GM23248 (cell line): Measurements from ENCODE around the gene WNK2. TPM values are rescaled to one million over a fixed set of nuclear protein-coding genes. Genes with fewer than 3 reads are reported as not detected.

ENCODE experiments used
- DNase-seq: peaks from one replicate; pipeline ENCODE4 v3.0.0-alpha.2; 2015
- H2AFZ ChIP-seq: fragments of 200-600 bp; sonication (generic); 2 replicates; pipeline ENCODE4 v1.6.1; 2016; ENCODE audit warnings: antibody characterized with exemption
- H3F3A ChIP-seq: fragments of 200-600 bp; sonication (generic); 2 replicates; pipeline ENCODE4 v1.6.1; 2016; ENCODE audit warnings: mild to moderate bottlenecking, antibody characterized with exemption, mixed run types; ENCODE audit not compliant: insufficient read depth
- H3K27ac ChIP-seq: fragments of 200-600 bp; sonication (generic); 2 replicates; pipeline ENCODE4 v1.5.1; 2016; ENCODE audit warnings: mild to moderate bottlenecking
- H3K27me3 ChIP-seq: fragments of 200-600 bp; sonication (generic); replicated peaks from 2 replicates; pipeline ENCODE4 v1.6.1; 2016; ENCODE audit warnings: mild to moderate bottlenecking; ENCODE audit not compliant: insufficient read depth
- H3K36me3 ChIP-seq: fragments of 200-600 bp; sonication (generic); 2 replicates; pipeline ENCODE4 v1.6.1; 2016; ENCODE audit warnings: low read depth, mild to moderate bottlenecking
- H3K4me1 ChIP-seq: fragments of 200-600 bp; sonication (generic); 2 replicates; pipeline ENCODE4 v1.6.1; 2016; ENCODE audit warnings: mild to moderate bottlenecking; ENCODE audit not compliant: insufficient read depth
- H3K4me2 ChIP-seq: fragments of 200-600 bp; sonication (generic); one replicate; pipeline ENCODE4 v1.6.1; 2016; ENCODE audit warnings: mild to moderate bottlenecking; ENCODE audit not compliant: unreplicated experiment
- H3K4me3 ChIP-seq: fragments of 200-600 bp; sonication (generic); 2 replicates; pipeline ENCODE4 v1.5.1; 2016; ENCODE audit warnings: mild to moderate bottlenecking
- H3K79me2 ChIP-seq: fragments of 200-600 bp; sonication (generic); 2 replicates; pipeline ENCODE4 v1.6.1; 2016; ENCODE audit warnings: mild to moderate bottlenecking; ENCODE audit not compliant: insufficient read depth
- H3K9ac ChIP-seq: fragments of 200-600 bp; sonication (generic); 2 replicates; pipeline ENCODE4 v1.6.1; 2016; ENCODE audit warnings: mild to moderate bottlenecking
- H3K9me2 ChIP-seq: fragments of 200-600 bp; sonication (generic); 2 replicates; pipeline ENCODE4 v1.6.1; 2016; ENCODE audit warnings: mixed run types, mild to moderate bottlenecking, moderate library complexity; ENCODE audit not compliant: insufficient read depth
- H3K9me3 ChIP-seq: fragments of 200-600 bp; sonication (generic); one replicate; pipeline ENCODE4 v1.6.1; 2017; ENCODE audit warnings: low read depth
- H4K20me1 ChIP-seq: fragments of 200-600 bp; sonication (generic); 2 replicates; pipeline ENCODE4 v1.6.0; 2016; ENCODE audit not compliant: insufficient read depth
- EZH2 ChIP-seq: fragments of 200-600 bp; sonication (generic); IDR thresholded peaks from 2 replicates; pipeline ENCODE4 v1.6.1; 2018; ENCODE audit warnings: antibody characterized with exemption, mild to moderate bottlenecking; ENCODE audit not compliant: insufficient read depth, poor library complexity, severe bottlenecking
- EZH2phosphoT487 ChIP-seq: fragments of 200-600 bp; sonication (generic); IDR thresholded peaks from 2 replicates; pipeline ENCODE4 v1.6.1; 2018; ENCODE audit warnings: antibody characterized with exemption, moderate library complexity, mild to moderate bottlenecking, low read depth; ENCODE audit not compliant: insufficient read depth
- WGBS, 2 experiments: methylation state at CpG; one replicate each; pipeline ENCODE4 v1.1.6; 2015 to 2017; ENCODE audit warnings: low lambda C conversion rate in 2 of 2, low coverage in 1 of 2; ENCODE audit errors: missing lambda C conversion rate in 2 of 2; 5-methylcytosine and 5-hydroxymethylcytosine counted together
- in situ Hi-C: fragments of 300-500 bp; cut with MboI; formaldehyde crosslinking; loops from 2 replicates; pipeline ENCODE4 v1.15.0; 2020
- polyA plus RNA-seq: library from polyadenylated mRNA; unstranded; fragments of >200 nt; fragmentation: Nextera tagmentation; extraction: Ambion mirVana; gene quantifications from 2 replicates; pipeline ENCODE4 v1.2.1, GENCODE V29; 2016
- total RNA-seq: library from RNA; depleted of rRNA; stranded (reverse); fragments of >200 nt; shearing (Covaris generic); gene quantifications from 2 replicates; pipeline ENCODE4 v1.2.3, GENCODE V29; 2014

The WNK2 gene
- total and polyA plus RNA-seq, 2 experiments from 2014 or later = not detected

DNA sequence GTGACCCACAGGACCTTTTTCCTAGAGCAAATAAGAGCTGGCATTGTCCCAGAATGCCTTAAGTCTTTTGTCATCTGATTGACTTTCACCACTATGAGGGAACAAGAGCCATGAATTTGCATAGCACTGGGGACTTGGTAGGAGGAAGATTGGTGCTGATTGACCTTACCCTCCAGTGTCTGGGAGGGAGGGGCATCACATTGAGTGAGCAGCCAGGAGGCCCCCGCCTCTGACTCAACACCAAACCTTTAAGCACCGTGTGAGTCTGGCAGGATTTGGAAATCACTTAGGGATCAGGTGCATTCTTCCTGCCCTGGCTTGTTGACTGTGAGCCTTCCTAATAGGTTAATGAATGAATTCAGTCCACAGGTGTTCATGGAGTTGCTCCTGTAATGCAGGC lies 40.7 kb downstream of the WNK2 start:
- Histone ChIP-seq H3K27me3 (0 out of 2 replicates have a peak, but pooled peaks cover 3% of the 10 kb centered on the region), H3K4me2 (no peak overlapping the region), H3K27ac (no peak overlapping the region), H3K36me3 (no peaks in the 10 kb centered on the region), H3K9ac (no peak overlapping the region), H3K9me2 (no peaks in the 10 kb centered on the region), H2AFZ (no peak overlapping the region), H3K4me3 (no peak overlapping the region), H3K9me3 (no peaks in the 10 kb centered on the region), H3F3A (no peaks in the 10 kb centered on the region), H3K4me1 (peaks cover 6% of the 10 kb centered on the region; the same call in 1 of the 2 replicates), H4K20me1 (no peaks in the 10 kb centered on the region), H3K79me2 (no peaks in the 10 kb centered on the region)
- in situ Hi-C loops = no loop called here
- TF ChIP-seq EZH2 (no peak), EZH2phosphoT487 (no peak)
- DNase-seq = no peak
- WGBS, 2 experiments = 36 to 43% methylated on average over 2 of the region's 2 CpGs

DNA sequence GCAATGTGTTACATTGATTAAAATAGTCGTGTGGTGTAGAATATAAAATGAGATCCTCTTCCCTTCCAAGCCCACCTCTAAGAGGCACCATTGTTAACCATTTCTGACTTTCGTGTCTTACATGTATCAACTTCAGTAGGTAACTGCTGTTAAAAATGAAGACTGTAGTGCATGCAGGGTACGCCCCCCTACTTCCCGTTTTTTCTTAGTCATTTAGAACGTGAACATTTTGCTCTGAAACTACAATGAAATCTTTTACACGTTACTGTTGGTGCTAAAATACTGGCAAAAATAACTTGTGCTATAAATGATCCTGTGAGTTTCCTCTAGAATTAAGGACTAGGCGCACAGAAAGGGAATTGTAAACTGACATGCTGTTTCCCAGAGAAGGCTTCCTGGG lies 41.5 kb downstream of the WNK2 start:
- H4K20me1 ChIP-seq = no peaks in the 10 kb centered on the region
- TF ChIP-seq EZH2phosphoT487 = no peak
- no peak for TF ChIP-seq EZH2
- H3K9ac ChIP-seq = no peak overlapping the region
- no peaks in the 10 kb centered on the region for H3F3A ChIP-seq
- no peaks in the 10 kb centered on the region for H3K36me3 ChIP-seq
- no peak overlapping the region for H2AFZ ChIP-seq
- 48 to 54% methylated on average over 7 of the region's 7 CpGs for WGBS, 2 experiments
- H3K27ac ChIP-seq = no peak overlapping the region
- DNase-seq = no peak
- no peak overlapping the region for H3K4me2 ChIP-seq
- 0 out of 2 replicates have a peak, but pooled peaks cover 3% of the 10 kb centered on the region for H3K27me3 ChIP-seq
- H3K4me3 ChIP-seq = no peak overlapping the region
- in situ Hi-C loops = no loop called here
- peaks cover 6% of the 10 kb centered on the region; the same call in 1 of the 2 replicates for H3K4me1 ChIP-seq
- H3K9me2 ChIP-seq = no peaks in the 10 kb centered on the region
- H3K9me3 ChIP-seq = no peaks in the 10 kb centered on the region
- no peaks in the 10 kb centered on the region for H3K79me2 ChIP-seq

DNA sequence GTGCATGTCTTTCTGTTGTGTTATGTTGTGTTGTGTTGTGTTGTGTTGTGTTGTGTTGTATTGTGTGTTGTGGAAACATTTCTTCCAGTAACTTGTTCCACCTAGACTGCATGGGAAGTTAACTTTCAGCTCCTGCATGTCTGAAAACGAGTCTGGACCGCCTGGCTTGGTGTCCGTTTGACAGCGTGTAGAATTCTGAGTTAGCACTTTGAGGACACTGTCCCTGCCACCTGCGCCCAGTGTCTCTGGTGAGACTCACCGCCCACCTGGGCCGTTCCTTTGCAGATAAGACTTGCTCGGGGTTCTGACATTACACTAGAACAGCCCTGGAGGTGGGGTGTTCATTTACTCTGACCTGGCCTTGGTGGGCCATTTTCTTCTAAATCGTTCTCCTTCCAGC lies 42.0 kb downstream of the WNK2 start:
- H3F3A ChIP-seq = no peaks in the 10 kb centered on the region
- peaks cover 6% of the 10 kb centered on the region; the same call in 1 of the 2 replicates for H3K4me1 ChIP-seq
- H3K79me2 ChIP-seq = no peaks in the 10 kb centered on the region
- WGBS, 2 experiments = 72 to 77% methylated on average over 9 of the region's 9 CpGs
- H3K9me2 ChIP-seq = no peaks in the 10 kb centered on the region
- H3K9ac ChIP-seq = no peak overlapping the region
- no peak overlapping the region for H2AFZ ChIP-seq
- H4K20me1 ChIP-seq = no peaks in the 10 kb centered on the region
- no peak for DNase-seq
- no peak overlapping the region for H3K4me3 ChIP-seq
- H3K27me3 ChIP-seq = 0 out of 2 replicates have a peak, but pooled peaks cover 3% of the 10 kb centered on the region
- H3K27ac ChIP-seq = no peak overlapping the region
- TF ChIP-seq EZH2 (no peak), EZH2phosphoT487 (no peak)
- in situ Hi-C loops = no loop called here
- no peaks in the 10 kb centered on the region for H3K36me3 ChIP-seq
- H3K9me3 ChIP-seq = no peaks in the 10 kb centered on the region
- no peak overlapping the region for H3K4me2 ChIP-seq

DNA sequence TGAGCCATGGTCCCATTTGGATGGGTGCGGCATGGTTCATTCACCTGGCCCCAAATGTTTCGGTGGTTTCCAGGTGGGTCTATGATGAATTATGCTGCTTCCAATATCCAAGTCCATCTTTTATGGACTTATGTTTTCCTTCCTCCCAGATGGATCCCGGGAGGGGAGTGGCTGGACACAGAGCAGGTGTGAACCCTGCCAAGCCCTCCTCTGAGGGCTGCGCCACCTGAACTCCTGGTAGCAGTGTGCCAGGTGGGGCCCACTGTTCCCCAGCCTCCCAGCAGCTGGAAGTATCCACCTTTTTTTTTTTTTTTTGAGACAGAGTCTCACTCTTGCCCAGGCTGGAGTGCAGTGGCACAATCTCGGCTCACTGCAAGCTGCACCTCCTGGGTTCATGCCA lies 42.9 kb downstream of the WNK2 start:
- no peaks in the 10 kb centered on the region for H3F3A ChIP-seq
- H3K4me2 ChIP-seq = no peak overlapping the region
- H3K79me2 ChIP-seq = no peaks in the 10 kb centered on the region
- no peak overlapping the region for H3K4me3 ChIP-seq
- no peaks in the 10 kb centered on the region for H4K20me1 ChIP-seq
- no peak overlapping the region for H3K27ac ChIP-seq
- WGBS, 2 experiments = 76 to 82% methylated on average over 5 of the region's 5 CpGs
- DNase-seq = no peak
- no peaks in the 10 kb centered on the region for H3K9me3 ChIP-seq
- 0 out of 2 replicates have a peak, but pooled peaks cover 3% of the 10 kb centered on the region for H3K27me3 ChIP-seq
- no peak overlapping the region for H3K9ac ChIP-seq
- no peaks in the 10 kb centered on the region for H3K9me2 ChIP-seq
- in situ Hi-C loops = no loop called here
- no peaks in the 10 kb centered on the region for H3K36me3 ChIP-seq
- H2AFZ ChIP-seq = no peak overlapping the region
- peaks cover 6% of the 10 kb centered on the region; the same call in 1 of the 2 replicates for H3K4me1 ChIP-seq
- TF ChIP-seq EZH2phosphoT487 (no peak), EZH2 (no peak)

DNA sequence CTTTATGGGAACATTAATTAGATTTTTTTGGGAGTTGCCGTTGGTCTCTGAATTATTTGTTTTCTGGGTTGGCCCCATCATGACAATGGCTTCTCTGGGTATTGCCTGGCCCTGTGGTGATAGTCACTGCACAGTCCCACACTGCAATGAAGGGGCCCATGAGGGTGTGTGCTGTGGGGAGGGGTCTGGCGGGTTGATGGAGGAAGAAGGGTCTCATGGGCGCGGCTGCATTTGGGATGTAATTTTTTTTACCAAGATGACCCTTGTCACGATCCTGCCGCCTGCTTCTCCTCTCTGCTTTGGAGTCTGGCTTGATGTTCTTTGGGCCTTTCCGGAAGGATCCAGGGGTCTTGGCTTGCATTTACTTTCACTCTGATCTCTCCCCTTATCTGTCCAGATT lies 44.1 kb downstream of the WNK2 start:
- H3K9me2 ChIP-seq = no peaks in the 10 kb centered on the region
- H3K36me3 ChIP-seq = no peaks in the 10 kb centered on the region
- in situ Hi-C loops = no loop called here
- H3F3A ChIP-seq = no peaks in the 10 kb centered on the region
- H3K27me3 ChIP-seq = 0 out of 2 replicates have a peak, but pooled peaks cover 3% of the 10 kb centered on the region
- no peaks in the 10 kb centered on the region for H3K79me2 ChIP-seq
- no peak for DNase-seq
- peaks cover 6% of the 10 kb centered on the region; the same call in 1 of the 2 replicates for H3K4me1 ChIP-seq
- H3K4me2 ChIP-seq = no peak overlapping the region
- H3K27ac ChIP-seq = no peak overlapping the region
- no peak overlapping the region for H2AFZ ChIP-seq
- TF ChIP-seq EZH2phosphoT487 = no peak
- no peak for TF ChIP-seq EZH2
- WGBS, 2 experiments = 67 to 72% methylated on average over 7 of the region's 7 CpGs
- H3K9me3 ChIP-seq = no peaks in the 10 kb centered on the region
- no peak overlapping the region for H3K4me3 ChIP-seq
- H3K9ac ChIP-seq = no peak overlapping the region
- H4K20me1 ChIP-seq = no peaks in the 10 kb centered on the region
